ENCODE measurements around the gene CDC42BPA.

GRCh38 chr1:227333423-227333822, 15.1 kb upstream of the CDC42BPA start:
- TF ChIP-seq POLR2A (IDR thresholded peaks at IDR 0.05; ENCODE audit: low read depth, low read length), result no peak
- no peak for TF ChIP-seq CTCF (IDR thresholded peaks at IDR 0.05; ENCODE audit: extremely low read depth in 1 of 2, insufficient read depth in 1 of 2, low read depth in 1 of 2, low read length in 2 of 2)
- no peak for TF ChIP-seq GATA2 (IDR thresholded peaks at IDR 0.05; ENCODE audit: insufficient read depth, insufficient read length, low read depth, low read length)
- TF ChIP-seq, protein P1, sequence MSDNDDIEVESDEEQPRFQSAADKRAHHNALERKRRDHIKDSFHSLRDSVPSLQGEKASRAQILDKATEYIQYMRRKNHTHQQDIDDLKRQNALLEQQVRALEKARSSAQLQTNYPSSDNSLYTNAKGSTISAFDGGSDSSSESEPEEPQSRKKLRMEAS (IDR thresholded peaks at IDR 0.05; ENCODE audit: insufficient read depth, insufficient read length), result no peak
- TF ChIP-seq POLR2AphosphoS5 (IDR thresholded peaks at IDR 0.05; ENCODE audit: insufficient read depth, low read depth, low read length), result no peak
- TF ChIP-seq JUN (IDR thresholded peaks at IDR 0.05; ENCODE audit: borderline replicate concordance, insufficient read depth, insufficient read length, low read depth), result no peak
- TF ChIP-seq EZH2 (IDR thresholded peaks at IDR 0.05; ENCODE audit: borderline replicate concordance, low read depth, low read length, severe bottlenecking), result no peak
- no peak for TF ChIP-seq FOS (IDR thresholded peaks at IDR 0.05; ENCODE audit: borderline replicate concordance, insufficient read depth, low read length)

All from endothelial cell of umbilical vein (primary cell).